Activated CD4-positive, alpha-beta memory T cell treated with anti-CD3 and anti-CD28 coated beads for 36 hours (primary cell): Measurements from ENCODE around the gene HAL. TPM values are rescaled to one million over a fixed set of nuclear protein-coding genes. Genes with fewer than 3 reads are reported as not detected.

Experiments
- CTCF ChIA-PET: fragments of 350-600 bp; sonication (Branson Sonifier 250); formaldehyde crosslinking; loops from one replicate; lab custom pipeline; 2021; ENCODE audit warnings: antibody characterized with exemption, inconsistent platforms; lab: Charles Lee
- POLR2A ChIA-PET: fragments of 350-600 bp; sonication (Branson Sonifier 250); formaldehyde crosslinking; loops from one replicate; lab custom pipeline; 2021; ENCODE audit warnings: antibody characterized with exemption; lab: Charles Lee
- DNase-seq: peaks from one replicate; pipeline ENCODE4 v3.0.0-alpha.2; 2020
- H3K27ac Mint-ChIP-seq: one replicate; pipeline ENCODE4 v1.8.0; 2021; ENCODE audit warnings: mixed read lengths
- H3K27me3 Mint-ChIP-seq: one replicate; pipeline ENCODE4 v1.8.0; 2021; ENCODE audit warnings: mixed read lengths
- H3K36me3 Mint-ChIP-seq: one replicate; pipeline ENCODE4 v1.8.0; 2021; ENCODE audit warnings: mixed read lengths
- H3K4me1 Mint-ChIP-seq: one replicate; pipeline ENCODE4 v1.8.0; 2021; ENCODE audit warnings: low read depth, mixed read lengths
- H3K4me3 Mint-ChIP-seq: one replicate; pipeline ENCODE4 v1.8.0; 2021; ENCODE audit warnings: mild to moderate bottlenecking, mixed read lengths
- H3K9me3 Mint-ChIP-seq: one replicate; pipeline ENCODE4 v1.8.0; 2021; ENCODE audit warnings: mixed read lengths
- intact Hi-C: fragments of 100-400 bp; cut with micrococcal nuclease; formaldehyde crosslinking; loops from one replicate; pipeline ENCODE4 v1.15.1; 2023
- total RNA-seq, 2 experiments: library from RNA; stranded (reverse); gene quantifications; one replicate each; pipeline ENCODE4 v1.2.3, GENCODE V29; 2021

The HAL gene
- total RNA-seq, 2 experiments from 2014 or later, result 0.12 to 0.36 TPM

DNA sequence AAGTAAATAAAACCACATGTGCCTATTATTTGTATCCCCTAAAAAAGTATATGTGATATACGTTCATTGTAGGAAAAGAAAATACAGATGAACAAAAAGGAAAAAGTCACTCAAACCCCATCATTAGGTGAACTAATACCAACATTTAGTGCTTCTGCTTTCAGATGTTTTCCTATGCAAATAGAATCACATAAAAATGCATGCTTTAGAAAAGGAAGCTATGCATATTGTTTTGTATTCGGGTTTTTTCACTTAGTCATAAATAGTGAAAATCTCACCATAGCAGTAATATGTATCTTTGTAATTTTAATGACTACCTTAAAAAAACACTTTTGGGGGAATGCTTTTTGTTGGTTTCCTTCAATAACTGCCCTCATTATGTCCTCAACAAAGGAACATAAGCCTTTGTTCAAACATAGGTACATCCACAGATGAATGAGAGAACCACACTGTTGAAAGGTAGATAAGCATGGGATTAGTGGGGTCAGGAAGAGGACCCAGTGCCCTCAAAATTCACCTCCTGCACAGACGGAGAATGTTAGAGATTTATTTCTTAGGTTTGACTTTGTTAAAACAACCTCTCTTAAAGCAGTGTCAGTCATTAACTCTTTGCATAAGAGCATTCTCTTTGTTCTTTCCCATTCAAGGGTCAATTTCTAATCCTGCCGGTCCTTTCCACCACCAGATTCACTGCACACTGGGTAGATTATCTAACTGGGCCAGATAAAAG is 46.5 kb downstream of the HAL start:
- no peaks in the 10 kb centered on the region for H3K27me3 Mint-ChIP-seq
- H3K36me3 Mint-ChIP-seq, result no peaks in the 10 kb centered on the region
- H3K9me3 Mint-ChIP-seq, result no peaks in the 10 kb centered on the region
- H3K4me3 Mint-ChIP-seq, result no peak overlapping the region
- DNase-seq, result no peak
- ChIA-PET CTCF (no interaction called here), POLR2A (no interaction called here)
- H3K4me1 Mint-ChIP-seq, result no peaks in the 10 kb centered on the region
- no peak overlapping the region for H3K27ac Mint-ChIP-seq
- intact Hi-C loops, result loop anchor here (10.0 kb wide), 1 partner anchor 265 kb away; no protein-coding TSS in a partner anchor

DNA sequence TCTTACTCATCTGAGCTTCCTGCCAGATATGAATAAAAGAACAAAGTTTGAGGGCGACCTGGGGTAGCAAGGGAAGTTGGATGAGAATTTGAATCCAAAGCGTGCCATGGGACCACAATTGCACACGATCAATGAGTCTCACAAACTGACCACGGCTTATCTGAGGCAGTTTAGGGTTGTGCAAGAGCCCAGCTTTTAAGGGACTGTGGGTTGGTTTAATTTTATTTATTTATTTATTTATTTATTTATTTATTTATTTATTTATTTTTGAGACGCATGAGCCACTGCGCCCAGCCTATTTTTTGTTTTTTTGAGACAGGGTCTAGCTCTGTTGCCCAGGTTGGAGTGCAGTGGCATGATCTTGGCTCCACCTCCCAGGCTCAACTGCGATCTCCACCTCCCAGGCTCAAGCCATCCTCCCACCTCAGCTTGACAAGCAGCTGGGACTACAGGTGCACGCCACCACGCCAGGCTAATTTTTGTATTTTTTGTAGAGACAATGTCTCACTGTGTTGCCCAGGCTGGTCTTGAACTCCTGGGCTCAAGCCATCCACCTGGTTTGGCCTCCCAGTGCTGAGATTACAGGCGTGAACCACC is 51.9 kb downstream of the HAL start:
- peak overlapping the region; percentile 83 for H3K4me3 Mint-ChIP-seq
- H3K27me3 Mint-ChIP-seq, result no peaks in the 10 kb centered on the region
- ChIA-PET POLR2A (interaction anchor here (0.6 to 1.6 kb wide), 3 partner anchors 11 to 470 kb away, joined by 3 to 4 read pairs (median 4); partner anchors contain the start of gene METAP2), CTCF (interaction anchor here (0.7 to 5.4 kb wide), 4 partner anchors 9 to 117 kb away, joined by 3 to 48 read pairs (median 6); no protein-coding TSS in a partner anchor)
- H3K36me3 Mint-ChIP-seq, result no peaks in the 10 kb centered on the region
- no peak for DNase-seq
- peaks cover 10% of the 10 kb centered on the region for H3K4me1 Mint-ChIP-seq
- intact Hi-C loops, result loop anchor here (5.0 to 10.0 kb wide), 2 partner anchors 271 to 472 kb away; partner anchors contain the start of gene METAP2
- H3K9me3 Mint-ChIP-seq, result no peaks in the 10 kb centered on the region
- no peak overlapping the region for H3K27ac Mint-ChIP-seq

DNA sequence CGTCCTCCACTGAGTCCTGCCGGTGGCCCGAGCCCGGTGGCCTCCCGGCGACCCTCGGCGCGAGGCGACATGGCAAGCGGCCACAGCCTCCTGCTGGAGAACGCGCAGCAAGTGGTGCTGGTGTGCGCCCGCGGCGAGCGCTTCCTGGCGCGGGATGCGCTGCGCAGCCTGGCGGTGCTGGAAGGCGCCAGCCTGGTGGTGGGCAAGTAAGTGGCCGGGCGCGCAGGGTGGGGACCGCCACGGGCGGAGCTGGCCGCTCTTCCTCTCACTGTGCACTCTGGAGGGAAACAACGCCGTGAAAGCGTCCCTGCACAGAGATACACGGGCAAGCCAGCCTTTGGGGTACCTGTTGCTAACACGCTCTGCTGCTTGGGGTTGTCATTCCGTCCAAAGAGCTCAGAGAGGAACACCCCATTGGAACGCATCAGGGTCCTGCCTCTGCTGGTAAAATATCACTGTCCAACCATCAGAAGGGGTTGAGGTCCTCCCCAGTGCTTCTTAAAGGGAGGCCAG is 52.8 kb downstream of the HAL start, which contains the start of gene AMDHD1:
AMDHD1 (plus strand) TSS at position 2 of the 513 bp plus-strand sequence; CDS start at position 70, 68 bp downstream.
- ChIA-PET POLR2A (interaction anchor here (0.6 to 1.8 kb wide), 8 partner anchors 9 to 726 kb away, joined by 3 to 7 read pairs (median 4); partner anchors contain the start of genes FGD6, METAP2 and VEZT), CTCF (interaction anchor here (0.7 to 5.4 kb wide), 7 partner anchors 8 to 118 kb away, joined by 3 to 48 read pairs (median 5); no protein-coding TSS in a partner anchor)
- DNase-seq, result peak; percentile 75
- Mint-ChIP-seq H3K27me3 (no peaks in the 10 kb centered on the region), H3K4me1 (peaks cover 10% of the 10 kb centered on the region), H3K9me3 (no peaks in the 10 kb centered on the region), H3K36me3 (no peaks in the 10 kb centered on the region), H3K4me3 (peak within 1 kb of the TSS; percentile 83), H3K27ac (peak within 1 kb of the TSS; percentile 86)
- intact Hi-C loops, result loop anchor here (1.0 to 10.0 kb wide), 7 partner anchors 25 to 963 kb away; partner anchors contain the start of genes LTA4H, METAP2, NEDD1 and SNRPF

DNA sequence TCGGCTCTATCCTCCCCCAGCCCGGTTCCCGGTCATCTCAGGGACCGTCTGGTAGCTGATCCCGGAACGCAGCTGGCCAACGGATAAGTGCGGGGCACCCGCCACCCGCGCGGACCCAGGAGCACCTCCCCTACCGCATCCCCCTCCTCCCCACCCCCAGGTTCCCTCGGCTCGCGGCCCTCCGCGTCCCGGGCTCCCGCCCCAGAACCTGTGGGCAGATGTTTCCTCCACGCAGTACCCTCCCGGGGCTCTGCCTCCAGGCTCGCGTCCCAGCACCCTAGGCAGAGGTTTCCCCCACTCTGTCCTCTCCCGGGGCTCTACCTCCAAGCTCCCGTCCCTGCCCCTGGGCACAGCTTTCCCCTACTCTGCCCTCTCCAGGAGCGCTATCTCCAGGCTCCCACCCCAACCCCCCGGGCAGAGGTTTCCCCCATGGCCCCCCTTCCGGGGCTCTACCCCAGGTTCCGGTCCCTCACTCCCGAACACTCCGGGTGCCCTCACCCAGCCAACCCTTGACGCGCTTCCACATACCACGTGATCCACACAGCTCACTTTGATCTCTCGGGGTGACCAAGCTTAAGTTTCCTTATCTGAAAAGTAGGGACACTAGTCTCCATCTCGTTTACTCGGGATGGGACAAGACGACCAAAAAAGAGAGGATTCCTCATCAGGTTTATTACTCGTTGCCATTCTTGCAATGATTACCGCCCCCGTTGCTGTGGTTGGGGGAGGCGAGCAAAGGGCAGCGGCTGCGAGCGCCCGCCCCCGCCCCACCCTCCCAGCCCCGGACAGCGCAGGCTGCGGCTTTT is 53.4 kb downstream of the HAL start, which contains the start of gene CCDC38:
CCDC38 (minus strand) TSS at position 91 of the 806 bp plus-strand sequence. CDS start 6,105 bp downstream, outside the sequence.
- peaks cover 10% of the 10 kb centered on the region for H3K4me1 Mint-ChIP-seq
- peak; percentile 90 for DNase-seq
- ChIA-PET POLR2A (interaction anchor here (0.8 to 1.8 kb wide), 7 partner anchors 10 to 726 kb away, joined by 3 to 7 read pairs (median 5); partner anchors contain the start of genes FGD6, METAP2 and VEZT), CTCF (interaction anchor here (0.6 to 5.4 kb wide), 11 partner anchors 9 to 574 kb away, joined by 3 to 48 read pairs (median 3); no protein-coding TSS in a partner anchor)
- intact Hi-C loops, result loop anchor here (1.0 to 10.0 kb wide), 7 partner anchors 24 to 964 kb away; partner anchors contain the start of genes LTA4H, METAP2, NEDD1 and SNRPF
- peak within 1 kb of the TSS; percentile 86 for H3K27ac Mint-ChIP-seq
- no peaks in the 10 kb centered on the region for H3K9me3 Mint-ChIP-seq
- H3K4me3 Mint-ChIP-seq, result peak within 1 kb of the TSS; percentile 83
- no peaks in the 10 kb centered on the region for H3K36me3 Mint-ChIP-seq
- H3K27me3 Mint-ChIP-seq, result no peaks in the 10 kb centered on the region

DNA sequence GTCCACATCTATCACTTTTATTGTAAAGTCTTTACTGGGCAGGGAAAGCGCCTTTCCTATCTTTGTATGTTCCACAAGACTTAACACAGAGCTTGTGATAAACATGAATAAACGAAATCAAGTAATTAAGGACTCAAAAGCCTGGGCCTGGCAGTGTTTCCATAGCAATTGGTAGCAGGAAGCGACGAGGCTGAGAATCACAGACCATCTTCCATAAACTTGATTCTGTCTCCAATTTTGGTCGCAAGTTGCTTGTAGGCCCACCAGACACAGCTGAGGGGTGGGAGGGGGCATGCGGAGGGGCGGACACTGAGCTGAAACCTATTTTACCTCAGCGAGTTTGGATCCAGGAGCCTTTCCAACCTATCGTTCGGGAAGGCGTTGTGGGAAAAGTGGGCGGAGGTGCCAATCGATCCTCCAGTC is 54.0 kb downstream of the HAL start:
- Mint-ChIP-seq H3K36me3 (no peaks in the 10 kb centered on the region), H3K27me3 (no peaks in the 10 kb centered on the region), H3K27ac (peak overlapping the region; percentile 86), H3K4me1 (peaks cover 10% of the 10 kb centered on the region), H3K4me3 (peak overlapping the region; percentile 83), H3K9me3 (no peaks in the 10 kb centered on the region)
- no peak for DNase-seq
- intact Hi-C loops, result loop anchor here (2.0 to 10.0 kb wide), 4 partner anchors 23 to 965 kb away; partner anchors contain the start of genes METAP2 and NEDD1
- ChIA-PET POLR2A (interaction anchor here (0.8 to 1.8 kb wide), 5 partner anchors 10 to 869 kb away, joined by 3 to 7 read pairs (median 5); partner anchors contain the start of gene LTA4H), CTCF (interaction anchor here (0.7 to 5.4 kb wide), 8 partner anchors 9 to 575 kb away, joined by 3 to 48 read pairs (median 3); no protein-coding TSS in a partner anchor)

DNA sequence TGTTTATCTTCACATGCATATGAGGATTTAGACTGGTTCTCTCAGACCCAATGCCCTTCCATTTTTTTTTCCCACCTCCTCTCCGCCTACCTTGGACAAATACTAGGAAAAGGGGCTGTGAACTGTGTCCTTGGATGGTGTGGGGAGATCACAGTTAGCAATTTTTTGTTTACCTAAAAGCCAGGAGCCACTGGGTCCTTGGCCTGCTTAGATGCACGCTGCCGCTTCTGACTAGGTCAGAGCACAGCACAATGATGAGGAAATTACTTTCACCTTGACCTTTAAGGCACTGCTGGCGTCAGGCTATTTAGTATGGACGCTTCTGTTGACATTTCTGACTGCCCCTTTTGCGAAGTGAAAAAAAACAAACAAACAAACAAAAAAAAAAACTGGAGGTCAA is 55.6 kb downstream of the HAL start:
- no peak for DNase-seq
- Mint-ChIP-seq H3K27ac (no peak overlapping the region), H3K27me3 (no peaks in the 10 kb centered on the region), H3K36me3 (no peaks in the 10 kb centered on the region), H3K9me3 (no peaks in the 10 kb centered on the region), H3K4me1 (peaks cover 10% of the 10 kb centered on the region), H3K4me3 (no peak overlapping the region)
- CTCF ChIA-PET, result interaction anchor here (0.6 to 5.4 kb wide), 2 partner anchors 21 to 22 kb away, joined by 3 to 48 read pairs; no protein-coding TSS in a partner anchor
- intact Hi-C loops, result loop anchor here (5.0 to 10.0 kb wide), 2 partner anchors 274 to 468 kb away; partner anchors contain the start of gene METAP2
- POLR2A ChIA-PET, result no interaction called here

Other genes with a start within 250 kb of the HAL start
- under 1 TPM in 1 of 2 experiments, not detected in 1; 0.29 TPM for gene NTN4, start 205.6 kb downstream of the HAL start, total RNA-seq
- gene SNRPF, start 137.4 kb downstream of the HAL start, total RNA-seq, result 10 to 100 TPM; 45.4 to 46.0 TPM
- gene CCDC38, start 53.7 kb downstream of the HAL start, total RNA-seq, result under 1 TPM in 1 of 2 experiments, not detected in 1; 0.24 TPM
- gene AMDHD1, start 53.0 kb downstream of the HAL start, total RNA-seq, result 1 to 10 TPM; 1.5 to 2.1 TPM
- gene LTA4H, start 39.2 kb upstream of the HAL start, total RNA-seq, result 100 to 1,000 TPM; 106 to 110 TPM
- gene ELK3, start 198.0 kb upstream of the HAL start, total RNA-seq, result 10 to 100 TPM; 23.9 to 24.1 TPM